Hair follicle dermal papilla cell (primary cell): ENCODE results near the gene HIF3A. TPM values are rescaled to one million over a fixed set of nuclear protein-coding genes. Genes with fewer than 3 reads are reported as not detected.

Source experiments
- small RNA-seq: library from RNA; depleted of rRNA; stranded (forward); fragments of <200 nt; gene quantifications from one replicate; pipeline ENCODE3, GENCODE V24; 2012
- total RNA-seq: library from RNA; depleted of rRNA; stranded (reverse); fragments of >200 nt; gene quantifications from 2 replicates; pipeline ENCODE4 v1.2.3, GENCODE V29; 2012

Gene HIF3A
- 0.12 and 1.8 TPM in 2 replicates for total RNA-seq

GRCh38 chr19:46296722-46297461, at the start of gene HIF3A:
Gene HIF3A (plus strand): TSS chr19:46297042. CDS start chr19:46297077, 35 bp downstream.

GRCh38 chr19:46346821-46347571, 50.2 kb downstream of the HIF3A start, which contains the start of gene PPP5C:
Gene PPP5C (plus strand): TSS chr19:46347087. CDS start chr19:46347097, 10 bp downstream.

Small RNA genes lying within 50 kb of the gene (small RNA-seq; reads per million reads assigned to genes)
- not detected for gene RNU6-924P

Other genes starting within 250 kb of the HIF3A start
- 0.49 and 1.2 TPM in 2 replicates for gene IGFL3, start 172.4 kb upstream of the HIF3A start, total RNA-seq
- not detected in 2 replicates for gene IGFL2, start 148.8 kb upstream of the HIF3A start, total RNA-seq
- gene IGFL1, start 67.3 kb upstream of the HIF3A start, total RNA-seq, result not detected in 2 replicates
- gene PPP5C, start 50.0 kb downstream of the HIF3A start, total RNA-seq, result 65.5 and 84.9 TPM in 2 replicates
- 12.8 and 27.4 TPM in 2 replicates for gene CCDC8, start 116.5 kb downstream of the HIF3A start, total RNA-seq
- not detected in 2 replicates for gene PNMA8C, start 131.9 kb downstream of the HIF3A start, total RNA-seq
- 0.36 and 8.9 TPM in 2 replicates for gene PNMA8A, start 174.5 kb downstream of the HIF3A start, total RNA-seq
- 1.1 and 2.9 TPM in 2 replicates for gene PNMA8B, start 198.8 kb downstream of the HIF3A start, total RNA-seq